BJ (cell line): ENCODE results near the gene GOSR1. TPM values are rescaled to one million over a fixed set of nuclear protein-coding genes. Genes with fewer than 3 reads are reported as not detected.

Source experiments
- CTCF ChIA-PET: fragments of 350-600 bp; formaldehyde crosslinking; extraction: SDS; loops from one replicate; lab custom pipeline; 2021; ENCODE audit warnings: antibody characterized with exemption, inconsistent platforms; lab: Yijun Ruan, JAX
- POLR2A ChIA-PET: fragments of 300-600 bp; sonication (Branson Sonifier 250); formaldehyde crosslinking; extraction: SDS; loops from one replicate; lab custom pipeline; 2021; ENCODE audit warnings: antibody characterized with exemption; lab: Charles Lee
- DNase-seq: peaks from one replicate; pipeline ENCODE4 v3.0.0-alpha.2; 2011; ENCODE audit warnings: low read depth
- H3K27me3 ChIP-seq: 2 replicates; pipeline ENCODE4 v1.6.0; 2011; ENCODE audit warnings: low read length; ENCODE audit not compliant: control insufficient read depth, insufficient read depth
- H3K36me3 ChIP-seq: 2 replicates; pipeline ENCODE4 v1.5.1; 2011; ENCODE audit warnings: low read length; ENCODE audit not compliant: control insufficient read depth, insufficient read depth
- H3K4me3 ChIP-seq: 2 replicates; pipeline ENCODE4 v1.5.1; 2011; ENCODE audit warnings: low read depth, mild to moderate bottlenecking, control low read depth, low read length
- polyA plus RNA-seq: library from polyadenylated mRNA; depleted of rRNA; stranded (reverse); fragments of >200 nt; gene quantifications from 2 replicates; pipeline ENCODE4 v1.2.3, GENCODE V29; 2011
- TF ChIP-seq, protein P1 (sequence below): IDR thresholded peaks from 2 replicates; pipeline ENCODE4 v1.5.1; 2011; ENCODE audit warnings: low read depth, mild to moderate bottlenecking, control low read depth, inconsistent platforms, low read length, moderate library complexity; ENCODE audit not compliant: insufficient read depth

Gene GOSR1
- polyA plus RNA-seq, 1 experiment, result 12.5 TPM

DNA sequence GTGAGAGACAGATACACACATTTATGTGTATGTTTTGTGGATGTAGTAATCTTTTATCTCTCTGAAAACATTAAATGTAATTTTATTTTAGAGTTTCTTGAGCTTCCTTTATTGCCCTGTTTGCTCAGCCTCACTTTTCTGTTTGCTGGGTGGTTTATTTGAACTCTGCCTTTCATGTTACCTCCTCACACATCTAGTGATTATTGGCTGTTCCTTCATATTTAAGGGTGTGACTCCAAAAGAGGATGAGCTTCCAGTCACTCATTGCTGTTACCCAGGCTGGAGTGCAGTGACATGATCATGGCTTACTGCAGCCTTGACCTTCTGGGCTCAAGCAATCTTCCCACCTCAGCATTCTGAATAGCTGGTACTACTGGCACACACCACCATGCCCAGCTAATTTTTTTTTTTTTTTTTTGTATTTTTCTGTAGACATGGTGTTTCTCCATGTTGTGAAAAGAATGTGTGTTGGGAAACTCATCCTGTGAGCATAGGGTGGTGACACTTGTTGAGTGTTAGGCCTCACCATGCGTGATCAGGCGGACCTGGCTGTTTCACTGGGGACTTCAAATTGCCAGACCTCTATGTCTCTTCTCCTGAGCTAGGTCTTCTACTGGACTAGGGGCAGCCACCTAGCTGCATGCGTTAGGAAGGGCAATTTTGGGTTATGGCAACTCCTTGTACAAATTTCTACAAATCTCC lies 37.8 kb downstream of the GOSR1 start:
- Histone ChIP-seq H3K27me3 (no peaks in the 10 kb centered on the region), H3K36me3 (peaks cover 5% of the 10 kb centered on the region; the same call in 1 of the 2 replicates), H3K4me3 (no peak overlapping the region)
- no peak for DNase-seq
- TF ChIP-seq, protein P1, sequence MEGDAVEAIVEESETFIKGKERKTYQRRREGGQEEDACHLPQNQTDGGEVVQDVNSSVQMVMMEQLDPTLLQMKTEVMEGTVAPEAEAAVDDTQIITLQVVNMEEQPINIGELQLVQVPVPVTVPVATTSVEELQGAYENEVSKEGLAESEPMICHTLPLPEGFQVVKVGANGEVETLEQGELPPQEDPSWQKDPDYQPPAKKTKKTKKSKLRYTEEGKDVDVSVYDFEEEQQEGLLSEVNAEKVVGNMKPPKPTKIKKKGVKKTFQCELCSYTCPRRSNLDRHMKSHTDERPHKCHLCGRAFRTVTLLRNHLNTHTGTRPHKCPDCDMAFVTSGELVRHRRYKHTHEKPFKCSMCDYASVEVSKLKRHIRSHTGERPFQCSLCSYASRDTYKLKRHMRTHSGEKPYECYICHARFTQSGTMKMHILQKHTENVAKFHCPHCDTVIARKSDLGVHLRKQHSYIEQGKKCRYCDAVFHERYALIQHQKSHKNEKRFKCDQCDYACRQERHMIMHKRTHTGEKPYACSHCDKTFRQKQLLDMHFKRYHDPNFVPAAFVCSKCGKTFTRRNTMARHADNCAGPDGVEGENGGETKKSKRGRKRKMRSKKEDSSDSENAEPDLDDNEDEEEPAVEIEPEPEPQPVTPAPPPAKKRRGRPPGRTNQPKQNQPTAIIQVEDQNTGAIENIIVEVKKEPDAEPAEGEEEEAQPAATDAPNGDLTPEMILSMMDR, result no peak
- ChIA-PET CTCF (interaction anchor here (1.4 kb wide), 1 partner anchor 11 kb away, joined by 3 read pairs; no protein-coding TSS in a partner anchor), POLR2A (interaction anchor here (0.6 kb wide), 2 partner anchors 12 to 25 kb away, joined by 4 to 9 read pairs; no protein-coding TSS in a partner anchor)

DNA sequence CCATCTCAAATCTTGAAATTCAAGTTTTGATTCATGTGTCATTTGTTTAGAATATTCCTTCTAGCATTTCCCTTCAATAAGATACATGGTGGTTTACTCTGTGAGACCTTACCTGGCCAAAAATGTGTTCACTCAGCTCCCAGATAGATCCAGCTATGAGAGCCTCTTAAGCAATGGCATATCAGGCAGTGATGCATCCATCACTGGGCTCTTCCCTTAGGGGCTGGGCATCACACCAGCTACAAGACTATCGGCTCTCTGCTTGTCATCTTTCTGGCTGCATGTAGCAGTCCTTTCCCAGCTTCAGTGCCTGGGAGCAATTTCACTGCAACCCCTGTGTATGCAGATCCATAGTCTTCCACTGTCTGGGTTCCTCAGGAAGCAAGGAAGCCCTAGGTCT lies 40.6 kb downstream of the GOSR1 start:
- Histone ChIP-seq H3K4me3 (no peak overlapping the region), H3K36me3 (peaks cover 7% of the 10 kb centered on the region; the same call in 1 of the 2 replicates)
- CTCF ChIA-PET, result no interaction called here

DNA sequence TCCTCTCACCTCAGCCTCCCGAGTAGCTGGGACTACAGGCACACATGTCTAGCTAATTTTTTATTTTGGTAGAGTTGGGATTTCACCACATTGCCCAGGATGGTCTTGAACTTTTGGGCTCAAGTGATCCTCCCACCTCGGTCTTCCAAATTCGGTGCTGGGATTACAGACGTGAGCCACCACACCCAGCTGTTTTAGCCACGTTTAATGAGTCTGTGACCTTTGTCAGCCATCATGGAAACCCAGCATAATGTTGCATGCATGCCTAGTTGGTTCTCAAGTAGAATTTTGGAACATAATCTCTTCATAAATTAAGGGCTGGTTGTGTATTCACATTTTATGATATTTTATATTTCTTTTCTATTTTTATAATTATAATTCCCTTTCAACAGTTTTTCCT lies 42.0 kb downstream of the GOSR1 start:
- no peak for DNase-seq
- ChIA-PET CTCF (interaction anchor here (0.6 to 1.3 kb wide), 3 partner anchors 8 to 23 kb away, joined by 3 to 4 read pairs (median 3); no protein-coding TSS in a partner anchor), POLR2A (interaction anchor here (0.6 kb wide), 1 partner anchor 38 kb away, joined by 7 read pairs; no protein-coding TSS in a partner anchor)
- no peak overlapping the region for H3K4me3 ChIP-seq
- H3K27me3 ChIP-seq, result no peaks in the 10 kb centered on the region
- TF ChIP-seq, protein P1, result no peak
- peaks cover 6% of the 10 kb centered on the region; the same call in 1 of the 2 replicates for H3K36me3 ChIP-seq

More for the DNA sequence above, 40.6 kb downstream of the GOSR1 start:
- POLR2A ChIA-PET, result no interaction called here
- no peak for DNase-seq
- no peaks in the 10 kb centered on the region for H3K27me3 ChIP-seq
- TF ChIP-seq, protein P1, result no peak

DNA sequence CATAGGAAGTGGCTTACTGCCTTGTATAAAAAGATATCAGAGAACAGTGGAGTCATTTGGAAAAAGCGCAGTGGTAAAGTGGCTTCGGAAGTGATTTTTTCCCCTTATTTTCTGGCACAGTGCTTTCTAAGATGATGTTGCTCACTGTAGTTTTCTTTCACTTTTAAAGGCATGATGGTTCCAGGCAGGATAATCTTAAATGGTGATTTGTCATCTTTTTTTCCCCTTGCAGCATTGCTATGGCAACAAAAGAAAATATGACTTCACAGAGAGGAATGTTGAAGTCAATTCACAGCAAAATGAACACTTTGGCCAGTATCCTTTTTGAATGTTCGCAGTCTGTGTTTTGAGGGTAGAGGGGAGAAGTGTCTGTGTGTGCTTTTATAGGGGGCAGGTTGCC lies 42.5 kb downstream of the GOSR1 start:
- ChIA-PET POLR2A (interaction anchor here (0.6 kb wide), 1 partner anchor 39 kb away, joined by 7 read pairs; no protein-coding TSS in a partner anchor), CTCF (interaction anchor here (1.0 to 1.3 kb wide), 2 partner anchors 23 to 81 kb away, joined by 3 read pairs; no protein-coding TSS in a partner anchor)
- H3K27me3 ChIP-seq, result no peaks in the 10 kb centered on the region
- peaks cover 6% of the 10 kb centered on the region; the same call in 1 of the 2 replicates for H3K36me3 ChIP-seq
- TF ChIP-seq, protein P1, result no peak
- DNase-seq, result peak; percentile 89
- H3K4me3 ChIP-seq, result no peak overlapping the region

DNA sequence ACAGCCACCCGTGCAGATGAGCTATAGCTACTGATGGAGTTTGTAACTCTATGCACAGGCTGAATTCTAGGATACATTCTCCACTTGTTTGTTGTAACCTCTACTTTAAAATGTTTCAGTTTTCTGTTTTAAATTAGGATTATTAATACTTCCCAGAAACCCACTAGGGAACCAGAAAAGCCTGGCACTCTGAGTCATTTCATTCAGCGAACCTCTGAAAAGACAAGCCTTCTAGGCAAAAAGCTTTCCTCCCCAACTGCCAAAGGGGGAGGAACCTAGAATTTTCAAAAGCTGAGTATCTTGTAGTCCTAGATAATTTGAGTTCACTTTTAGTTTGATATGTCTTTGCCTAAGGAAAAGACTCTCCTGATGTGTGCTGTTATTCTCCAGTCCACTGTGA lies 43.2 kb downstream of the GOSR1 start:
- POLR2A ChIA-PET, result interaction anchor here (0.5 kb wide), 1 partner anchor 81 kb away, joined by 4 read pairs; no protein-coding TSS in a partner anchor
- no peaks in the 10 kb centered on the region for H3K27me3 ChIP-seq
- CTCF ChIA-PET, result interaction anchor here (0.7 to 1.0 kb wide), 3 partner anchors 10 to 80 kb away, joined by 3 to 4 read pairs (median 3); no protein-coding TSS in a partner anchor
- peak; percentile 47 for DNase-seq
- TF ChIP-seq, protein P1, result no peak
- H3K4me3 ChIP-seq, result no peak overlapping the region
- peaks cover 4% of the 10 kb centered on the region; the same call in 1 of the 2 replicates for H3K36me3 ChIP-seq
